DOHH2 (cell line): Measurements from ENCODE around the gene SOX8.

ENCODE experiments used
- EZH2phosphoT487 ChIP-seq: fragments of 200-600 bp; sonication (generic); IDR thresholded peaks from 2 replicates; pipeline ENCODE4 v1.6.1; 2017; ENCODE audit warnings: borderline replicate concordance, mild to moderate bottlenecking, antibody characterized with exemption, low read length, moderate library complexity, mixed read lengths
- TF ChIP-seq, protein P1 (sequence below): fragments of 200-600 bp; sonication (generic); IDR thresholded peaks from one replicate; pipeline ENCODE4 v1.5.1; 2014; ENCODE audit warnings: antibody characterized with exemption, mild to moderate bottlenecking, low read depth, low read length; ENCODE audit not compliant: poor library complexity, severe bottlenecking

DNA sequence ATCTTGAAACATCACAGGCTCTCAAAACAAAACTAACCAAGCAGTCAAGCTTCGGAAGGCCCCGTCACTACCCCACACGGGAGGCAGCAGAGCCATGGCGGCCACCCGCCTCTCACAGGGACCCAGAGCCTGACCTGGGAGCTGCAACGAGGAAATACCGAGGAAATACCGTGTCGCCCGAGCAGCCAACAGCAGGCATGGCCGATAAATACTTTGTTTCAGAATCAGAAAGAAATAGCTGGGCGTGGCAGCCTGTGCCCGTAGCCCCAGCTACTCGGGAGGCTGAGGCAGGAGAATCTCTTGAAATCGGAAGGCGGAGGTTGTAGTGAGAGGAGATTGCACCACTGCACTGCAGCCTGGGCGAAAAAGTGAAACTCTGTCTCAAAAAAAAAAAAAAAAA is 17.7 kb upstream of the SOX8 start:
- TF ChIP-seq, protein P1, sequence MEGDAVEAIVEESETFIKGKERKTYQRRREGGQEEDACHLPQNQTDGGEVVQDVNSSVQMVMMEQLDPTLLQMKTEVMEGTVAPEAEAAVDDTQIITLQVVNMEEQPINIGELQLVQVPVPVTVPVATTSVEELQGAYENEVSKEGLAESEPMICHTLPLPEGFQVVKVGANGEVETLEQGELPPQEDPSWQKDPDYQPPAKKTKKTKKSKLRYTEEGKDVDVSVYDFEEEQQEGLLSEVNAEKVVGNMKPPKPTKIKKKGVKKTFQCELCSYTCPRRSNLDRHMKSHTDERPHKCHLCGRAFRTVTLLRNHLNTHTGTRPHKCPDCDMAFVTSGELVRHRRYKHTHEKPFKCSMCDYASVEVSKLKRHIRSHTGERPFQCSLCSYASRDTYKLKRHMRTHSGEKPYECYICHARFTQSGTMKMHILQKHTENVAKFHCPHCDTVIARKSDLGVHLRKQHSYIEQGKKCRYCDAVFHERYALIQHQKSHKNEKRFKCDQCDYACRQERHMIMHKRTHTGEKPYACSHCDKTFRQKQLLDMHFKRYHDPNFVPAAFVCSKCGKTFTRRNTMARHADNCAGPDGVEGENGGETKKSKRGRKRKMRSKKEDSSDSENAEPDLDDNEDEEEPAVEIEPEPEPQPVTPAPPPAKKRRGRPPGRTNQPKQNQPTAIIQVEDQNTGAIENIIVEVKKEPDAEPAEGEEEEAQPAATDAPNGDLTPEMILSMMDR: no peak
- TF ChIP-seq EZH2phosphoT487: no peak
